WTC11 (cell line): ENCODE data around the gene IL1RAPL2. TPM values are rescaled to one million over a fixed set of nuclear protein-coding genes. Genes with fewer than 3 reads are reported as not detected.
A peak's percentile ranks its signal among the peaks of the same experiment; 100 is the strongest.

Source experiments
- ATAC-seq: fragments of 200-7000 bp; cut with Tn5 transposase; 2 replicates; pipeline ENCODE4 v1.10.0; 2021; ENCODE audit warnings: mild to moderate bottlenecking, moderate library complexity
- CTCF ChIA-PET: fragments of 300-600 bp; sonication (Branson Sonifier 250); formaldehyde crosslinking; loops from one replicate; lab custom pipeline; 2021; ENCODE audit warnings: antibody characterized with exemption; lab: Charles Lee
- POLR2A ChIA-PET: fragments of 350-600 bp; sonication (Branson Sonifier 250); formaldehyde crosslinking; loops from one replicate; lab custom pipeline; 2021; ENCODE audit warnings: antibody characterized with exemption; lab: Charles Lee
- DNase-seq: peaks from one replicate; pipeline ENCODE4 v3.0.0; 2021; ENCODE audit warnings: low spot score
- H3K27ac Mint-ChIP-seq: 2 replicates; pipeline ENCODE4 v1.8.0; 2021; ENCODE audit warnings: mixed read lengths
- H3K27me3 Mint-ChIP-seq: 2 replicates; pipeline ENCODE4 v1.8.0; 2021; ENCODE audit warnings: low read depth, mild to moderate bottlenecking, moderate library complexity, mixed read lengths
- H3K36me3 Mint-ChIP-seq: 2 replicates; pipeline ENCODE4 v1.8.0; 2021; ENCODE audit warnings: mixed read lengths
- H3K4me1 Mint-ChIP-seq: 2 replicates; pipeline ENCODE4 v1.8.0; 2022; ENCODE audit warnings: mixed read lengths
- H3K4me3 Mint-ChIP-seq: 2 replicates; pipeline ENCODE4 v1.8.0; 2021; ENCODE audit warnings: mild to moderate bottlenecking, moderate library complexity, mixed read lengths
- H3K9me3 Mint-ChIP-seq: 2 replicates; pipeline ENCODE4 v1.8.0; 2021; ENCODE audit warnings: mixed read lengths
- GRHL2 ChIP-seq: fragments of 250-450 bp; sonication (Bioruptor Pico); IDR thresholded peaks from 2 replicates; pipeline ENCODE4 v1.8.0; 2022; ENCODE audit warnings: mild to moderate bottlenecking, moderate library complexity; ENCODE audit not compliant: insufficient replicate concordance, severe bottlenecking
- GTF2I ChIP-seq: fragments of 250-450 bp; sonication (Bioruptor Pico); conservative IDR thresholded peaks from 2 replicates; pipeline ENCODE4 v1.4.0; 2021; ENCODE audit warnings: mild to moderate bottlenecking
- MXD4 ChIP-seq: fragments of 250-450 bp; sonication (Bioruptor Pico); IDR thresholded peaks from 2 replicates; pipeline ENCODE4 v1.8.0; 2021; ENCODE audit warnings: mild to moderate bottlenecking, moderate library complexity, borderline replicate concordance
- MYBL2 ChIP-seq: sonication (generic); formaldehyde crosslinking; IDR thresholded peaks from 2 replicates; pipeline ENCODE4 v1.8.1; 2023; ENCODE audit warnings: mild to moderate bottlenecking, moderate library complexity, missing genetic modification reagents
- NFATC4 ChIP-seq: fragments of 250-450 bp; sonication (Bioruptor Pico); IDR thresholded peaks from 2 replicates; pipeline ENCODE4 v1.9.0; 2021; ENCODE audit warnings: mild to moderate bottlenecking
- SOX15 ChIP-seq: fragments of 250-450 bp; sonication (Bioruptor Pico); IDR thresholded peaks from 2 replicates; pipeline ENCODE4 v1.9.0; 2021; ENCODE audit warnings: mild to moderate bottlenecking
- ZNF232 ChIP-seq: sonication (generic); formaldehyde crosslinking; IDR thresholded peaks from 2 replicates; pipeline ENCODE4 v1.8.0; 2022; ENCODE audit warnings: mild to moderate bottlenecking, missing genetic modification reagents
- ZNF423 ChIP-seq: fragments of 250-450 bp; sonication (Bioruptor Pico); IDR thresholded peaks from 2 replicates; pipeline ENCODE4 v2.1.2; 2022; ENCODE audit warnings: mild to moderate bottlenecking, moderate library complexity
- total RNA-seq: library from RNA; stranded (reverse); gene quantifications from 3 replicates; pipeline ENCODE4 v1.2.3, GENCODE V29; 2021
- TF ChIP-seq, protein P1 (sequence below): fragments of 250-450 bp; sonication (Bioruptor Pico); IDR thresholded peaks from 2 replicates; pipeline ENCODE4 v1.9.0; 2021; ENCODE audit warnings: moderate library complexity, mild to moderate bottlenecking, inconsistent platforms, borderline replicate concordance
- TF ChIP-seq, protein P2 (sequence below): fragments of 250-450 bp; sonication (Bioruptor Pico); IDR thresholded peaks from 2 replicates; pipeline ENCODE4 v1.9.0; 2021; ENCODE audit warnings: mild to moderate bottlenecking, borderline replicate concordance
- TF ChIP-seq, protein P3 (sequence below): sonication (generic); formaldehyde crosslinking; IDR thresholded peaks from 2 replicates; pipeline ENCODE4 v1.8.1; 2022; ENCODE audit warnings: low read depth, mild to moderate bottlenecking, moderate library complexity, missing genetic modification reagents, borderline replicate concordance
- TF ChIP-seq, protein P4 (sequence below): sonication (generic); formaldehyde crosslinking; IDR thresholded peaks from 2 replicates; pipeline ENCODE4 v1.8.1; 2023; ENCODE audit warnings: mild to moderate bottlenecking, missing genetic modification reagents, moderate library complexity
- TF ChIP-seq, protein P5 (sequence below): sonication (generic); formaldehyde crosslinking; conservative IDR thresholded peaks from 2 replicates; pipeline ENCODE4 v1.8.1; 2022; ENCODE audit warnings: mild to moderate bottlenecking, missing genetic modification reagents
- TF ChIP-seq, protein P6 (sequence below): sonication (generic); formaldehyde crosslinking; IDR thresholded peaks from 2 replicates; pipeline ENCODE4 v1.8.1; 2023; ENCODE audit warnings: mild to moderate bottlenecking, missing genetic modification reagents
- TF ChIP-seq, protein P7 (sequence below): sonication (generic); formaldehyde crosslinking; IDR thresholded peaks from 2 replicates; pipeline ENCODE4 v1.8.1; 2022; ENCODE audit warnings: missing genetic modification reagents, borderline replicate concordance

IL1RAPL2 gene
- total RNA-seq, 1 experiment from 2014 or later: 0.09 TPM

DNA sequence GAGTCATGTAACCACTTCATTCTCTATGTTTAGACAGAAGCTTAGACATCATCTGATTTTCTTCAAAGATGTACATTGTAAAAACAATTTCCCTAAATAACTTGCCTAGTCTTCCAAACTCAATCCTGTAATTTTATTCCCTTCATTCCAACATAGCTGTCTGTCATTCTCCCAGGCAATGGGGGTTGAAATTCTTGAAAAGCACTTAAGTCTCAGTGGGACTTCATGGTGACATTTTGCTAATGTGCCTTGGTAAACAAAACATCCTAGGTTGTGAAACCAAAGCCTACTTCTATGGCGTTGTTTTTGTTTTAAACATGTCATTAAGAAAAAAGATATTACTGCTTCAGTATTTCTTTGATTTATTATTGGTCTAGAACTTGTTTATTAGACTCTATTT lies 1134.3 kb downstream of the IL1RAPL2 start:
- TF ChIP-seq, protein P1, sequence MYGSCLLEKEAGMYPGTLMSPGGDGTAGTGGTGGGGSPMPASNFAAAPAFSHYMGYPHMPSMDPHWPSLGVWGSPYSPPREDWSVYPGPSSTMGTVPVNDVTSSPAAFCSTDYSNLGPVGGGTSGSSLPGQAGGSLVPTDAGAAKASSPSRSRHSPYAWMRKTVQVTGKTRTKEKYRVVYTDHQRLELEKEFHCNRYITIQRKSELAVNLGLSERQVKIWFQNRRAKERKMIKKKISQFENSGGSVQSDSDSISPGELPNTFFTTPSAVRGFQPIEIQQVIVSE (CRISPR knock-in tag): no peak
- TF ChIP-seq, protein P2, sequence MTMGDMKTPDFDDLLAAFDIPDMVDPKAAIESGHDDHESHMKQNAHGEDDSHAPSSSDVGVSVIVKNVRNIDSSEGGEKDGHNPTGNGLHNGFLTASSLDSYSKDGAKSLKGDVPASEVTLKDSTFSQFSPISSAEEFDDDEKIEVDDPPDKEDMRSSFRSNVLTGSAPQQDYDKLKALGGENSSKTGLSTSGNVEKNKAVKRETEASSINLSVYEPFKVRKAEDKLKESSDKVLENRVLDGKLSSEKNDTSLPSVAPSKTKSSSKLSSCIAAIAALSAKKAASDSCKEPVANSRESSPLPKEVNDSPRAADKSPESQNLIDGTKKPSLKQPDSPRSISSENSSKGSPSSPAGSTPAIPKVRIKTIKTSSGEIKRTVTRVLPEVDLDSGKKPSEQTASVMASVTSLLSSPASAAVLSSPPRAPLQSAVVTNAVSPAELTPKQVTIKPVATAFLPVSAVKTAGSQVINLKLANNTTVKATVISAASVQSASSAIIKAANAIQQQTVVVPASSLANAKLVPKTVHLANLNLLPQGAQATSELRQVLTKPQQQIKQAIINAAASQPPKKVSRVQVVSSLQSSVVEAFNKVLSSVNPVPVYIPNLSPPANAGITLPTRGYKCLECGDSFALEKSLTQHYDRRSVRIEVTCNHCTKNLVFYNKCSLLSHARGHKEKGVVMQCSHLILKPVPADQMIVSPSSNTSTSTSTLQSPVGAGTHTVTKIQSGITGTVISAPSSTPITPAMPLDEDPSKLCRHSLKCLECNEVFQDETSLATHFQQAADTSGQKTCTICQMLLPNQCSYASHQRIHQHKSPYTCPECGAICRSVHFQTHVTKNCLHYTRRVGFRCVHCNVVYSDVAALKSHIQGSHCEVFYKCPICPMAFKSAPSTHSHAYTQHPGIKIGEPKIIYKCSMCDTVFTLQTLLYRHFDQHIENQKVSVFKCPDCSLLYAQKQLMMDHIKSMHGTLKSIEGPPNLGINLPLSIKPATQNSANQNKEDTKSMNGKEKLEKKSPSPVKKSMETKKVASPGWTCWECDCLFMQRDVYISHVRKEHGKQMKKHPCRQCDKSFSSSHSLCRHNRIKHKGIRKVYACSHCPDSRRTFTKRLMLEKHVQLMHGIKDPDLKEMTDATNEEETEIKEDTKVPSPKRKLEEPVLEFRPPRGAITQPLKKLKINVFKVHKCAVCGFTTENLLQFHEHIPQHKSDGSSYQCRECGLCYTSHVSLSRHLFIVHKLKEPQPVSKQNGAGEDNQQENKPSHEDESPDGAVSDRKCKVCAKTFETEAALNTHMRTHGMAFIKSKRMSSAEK (CRISPR knock-in tag): no peak
- no peak for TF ChIP-seq ZNF423 (CRISPR knock-in tag)
- TF ChIP-seq NFATC4 (CRISPR knock-in tag): no peak
- TF ChIP-seq MYBL2: no peak
- no peak for TF ChIP-seq GRHL2 (CRISPR knock-in tag)
- peaks cover 38% of the 10 kb centered on the region for H3K4me1 Mint-ChIP-seq
- H3K9me3 Mint-ChIP-seq: no peaks in the 10 kb centered on the region
- ChIA-PET CTCF (no interaction called here), POLR2A (no interaction called here)
- H3K36me3 Mint-ChIP-seq: no peaks in the 10 kb centered on the region
- no peaks in the 10 kb centered on the region for H3K27me3 Mint-ChIP-seq
- no peak for ATAC-seq
- DNase-seq: no peak
- H3K4me3 Mint-ChIP-seq: no peak overlapping the region
- H3K27ac Mint-ChIP-seq: no peak overlapping the region

DNA sequence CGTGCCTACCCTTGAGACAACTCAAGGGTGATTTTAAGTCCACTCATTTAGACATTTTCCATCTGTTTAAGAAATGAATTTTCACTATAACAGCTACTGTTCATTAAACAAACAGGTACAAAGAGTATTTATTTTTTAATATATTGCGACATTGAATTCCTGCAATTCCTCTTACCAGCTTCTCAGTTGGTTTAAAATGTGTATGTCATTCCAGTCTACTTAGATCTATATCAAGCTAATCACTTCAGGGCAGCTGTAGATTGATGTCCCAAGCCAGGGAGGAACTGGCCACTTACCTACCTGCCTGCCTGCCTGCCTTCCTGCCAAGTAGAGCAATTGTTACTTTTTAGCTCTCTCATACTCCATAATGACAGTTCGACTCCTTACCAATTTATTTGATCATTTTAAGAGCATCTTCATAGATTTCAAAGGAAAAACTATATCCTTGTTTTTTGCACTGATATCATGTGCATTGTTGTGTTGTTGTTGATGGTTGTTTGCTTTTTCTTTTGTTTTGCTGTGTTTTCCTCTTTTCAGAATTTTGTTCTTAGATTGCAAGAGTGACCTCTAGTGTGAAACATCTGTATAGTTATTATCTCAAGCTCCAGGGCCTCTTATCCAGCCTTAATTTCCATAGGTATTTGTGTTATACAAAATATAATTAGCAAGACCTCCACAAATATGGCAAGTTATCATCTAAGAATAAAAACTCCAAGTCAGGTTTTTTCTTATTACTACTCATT lies 1135.5 kb downstream of the IL1RAPL2 start:
- Mint-ChIP-seq H3K9me3 (no peaks in the 10 kb centered on the region), H3K27ac (no peak overlapping the region), H3K4me1 (peaks cover 39% of the 10 kb centered on the region), H3K4me3 (no peak overlapping the region), H3K27me3 (no peaks in the 10 kb centered on the region), H3K36me3 (no peaks in the 10 kb centered on the region)
- CTCF ChIA-PET: interaction anchor here (1.0 to 1.3 kb wide), 4 partner anchors 16 to 511 kb away, joined by 3 to 6 read pairs (median 4); no protein-coding TSS in a partner anchor
- TF ChIP-seq, protein P3, sequence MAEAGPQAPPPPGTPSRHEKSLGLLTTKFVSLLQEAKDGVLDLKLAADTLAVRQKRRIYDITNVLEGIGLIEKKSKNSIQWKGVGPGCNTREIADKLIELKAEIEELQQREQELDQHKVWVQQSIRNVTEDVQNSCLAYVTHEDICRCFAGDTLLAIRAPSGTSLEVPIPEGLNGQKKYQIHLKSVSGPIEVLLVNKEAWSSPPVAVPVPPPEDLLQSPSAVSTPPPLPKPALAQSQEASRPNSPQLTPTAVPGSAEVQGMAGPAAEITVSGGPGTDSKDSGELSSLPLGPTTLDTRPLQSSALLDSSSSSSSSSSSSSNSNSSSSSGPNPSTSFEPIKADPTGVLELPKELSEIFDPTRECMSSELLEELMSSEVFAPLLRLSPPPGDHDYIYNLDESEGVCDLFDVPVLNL: no peak
- TF ChIP-seq, protein P4, sequence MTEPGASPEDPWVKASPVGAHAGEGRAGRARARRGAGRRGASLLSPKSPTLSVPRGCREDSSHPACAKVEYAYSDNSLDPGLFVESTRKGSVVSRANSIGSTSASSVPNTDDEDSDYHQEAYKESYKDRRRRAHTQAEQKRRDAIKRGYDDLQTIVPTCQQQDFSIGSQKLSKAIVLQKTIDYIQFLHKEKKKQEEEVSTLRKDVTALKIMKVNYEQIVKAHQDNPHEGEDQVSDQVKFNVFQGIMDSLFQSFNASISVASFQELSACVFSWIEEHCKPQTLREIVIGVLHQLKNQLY (CRISPR knock-in tag): no peak
- TF ChIP-seq GTF2I (CRISPR knock-in tag) (no peak), SOX15 (CRISPR knock-in tag) (no peak), MXD4 (CRISPR knock-in tag) (no peak), ZNF232 (CRISPR knock-in tag) (no peak)
- TF ChIP-seq, protein P5, sequence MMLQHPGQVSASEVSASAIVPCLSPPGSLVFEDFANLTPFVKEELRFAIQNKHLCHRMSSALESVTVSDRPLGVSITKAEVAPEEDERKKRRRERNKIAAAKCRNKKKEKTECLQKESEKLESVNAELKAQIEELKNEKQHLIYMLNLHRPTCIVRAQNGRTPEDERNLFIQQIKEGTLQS: no peak
- TF ChIP-seq, protein P6, sequence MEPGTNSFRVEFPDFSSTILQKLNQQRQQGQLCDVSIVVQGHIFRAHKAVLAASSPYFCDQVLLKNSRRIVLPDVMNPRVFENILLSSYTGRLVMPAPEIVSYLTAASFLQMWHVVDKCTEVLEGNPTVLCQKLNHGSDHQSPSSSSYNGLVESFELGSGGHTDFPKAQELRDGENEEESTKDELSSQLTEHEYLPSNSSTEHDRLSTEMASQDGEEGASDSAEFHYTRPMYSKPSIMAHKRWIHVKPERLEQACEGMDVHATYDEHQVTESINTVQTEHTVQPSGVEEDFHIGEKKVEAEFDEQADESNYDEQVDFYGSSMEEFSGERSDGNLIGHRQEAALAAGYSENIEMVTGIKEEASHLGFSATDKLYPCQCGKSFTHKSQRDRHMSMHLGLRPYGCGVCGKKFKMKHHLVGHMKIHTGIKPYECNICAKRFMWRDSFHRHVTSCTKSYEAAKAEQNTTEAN (CRISPR knock-in tag): no peak
- TF ChIP-seq, protein P7, sequence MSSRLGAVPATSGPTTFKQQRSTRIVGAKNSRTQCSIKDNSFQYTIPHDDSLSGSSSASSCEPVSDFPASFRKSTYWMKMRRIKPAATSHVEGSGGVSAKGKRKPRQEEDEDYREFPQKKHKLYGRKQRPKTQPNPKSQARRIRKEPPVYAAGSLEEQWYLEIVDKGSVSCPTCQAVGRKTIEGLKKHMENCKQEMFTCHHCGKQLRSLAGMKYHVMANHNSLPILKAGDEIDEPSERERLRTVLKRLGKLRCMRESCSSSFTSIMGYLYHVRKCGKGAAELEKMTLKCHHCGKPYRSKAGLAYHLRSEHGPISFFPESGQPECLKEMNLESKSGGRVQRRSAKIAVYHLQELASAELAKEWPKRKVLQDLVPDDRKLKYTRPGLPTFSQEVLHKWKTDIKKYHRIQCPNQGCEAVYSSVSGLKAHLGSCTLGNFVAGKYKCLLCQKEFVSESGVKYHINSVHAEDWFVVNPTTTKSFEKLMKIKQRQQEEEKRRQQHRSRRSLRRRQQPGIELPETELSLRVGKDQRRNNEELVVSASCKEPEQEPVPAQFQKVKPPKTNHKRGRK (CRISPR knock-in tag): no peak
- POLR2A ChIA-PET: no interaction called here
- ATAC-seq (peak; percentile 53), DNase-seq (no peak)
